Ureter (tissue), 1 donor: ENCODE results near the gene BOD1L1. TPM values are rescaled to one million over a fixed set of nuclear protein-coding genes. Genes with fewer than 3 reads are reported as not detected.

Experiments used
- DNase-seq: peaks from one replicate; pipeline ENCODE4 v3.0.0-alpha.2; 2020; ENCODE audit warnings: low spot score
- total RNA-seq: library from RNA; stranded (reverse); gene quantifications from one replicate; pipeline ENCODE4 v1.2.4, GENCODE V29; 2023
- donor health status: DM: yes; HTN: yes; CAD: no.

The BOD1L1 gene
- total RNA-seq, 1 donor from 2014 or later = 46.3 TPM

GRCh38 chr4:13558881-13559280 is 68.6 kb downstream of the BOD1L1 start:
- no peak for DNase-seq

- DNase-seq = no peak
Measured at GRCh38 chr4:13555325-13555724, 72.2 kb downstream of the BOD1L1 start.

GRCh38 chr4:13553081-13553480 is 74.4 kb downstream of the BOD1L1 start:
- no peak for DNase-seq

- DNase-seq = peak; percentile 74
Measured at GRCh38 chr4:13548984-13549546, 78.5 kb downstream of the BOD1L1 start.

- DNase-seq = no peak
Measured at GRCh38 chr4:13548059-13548983, 79.2 kb downstream of the BOD1L1 start.

- DNase-seq = no peak
Measured at GRCh38 chr4:13547485-13548041, 80.0 kb downstream of the BOD1L1 start.

- no peak for DNase-seq
Measured at GRCh38 chr4:13546941-13547484, 80.5 kb downstream of the BOD1L1 start.

GRCh38 chr4:13546142-13546940 is 81.2 kb downstream of the BOD1L1 start:
- no peak for DNase-seq

- no peak for DNase-seq
Measured at GRCh38 chr4:13545394-13545808, 82.1 kb downstream of the BOD1L1 start.

- no peak for DNase-seq
Measured at GRCh38 chr4:13544606-13545393, 82.7 kb downstream of the BOD1L1 start.

- DNase-seq = no peak
Measured at GRCh38 chr4:13543839-13544605, 83.5 kb downstream of the BOD1L1 start, which contains the start of gene NKX3-2. Gene NKX3-2, minus strand, starts transcription at chr4:13544508. Its CDS starts 94 bp downstream, at chr4:13544414.

GRCh38 chr4:13543032-13543838 is 84.3 kb downstream of the BOD1L1 start:
- no peak for DNase-seq

- DNase-seq = no peak
Measured at GRCh38 chr4:13542577-13543031, 84.9 kb downstream of the BOD1L1 start.

GRCh38 chr4:13541720-13542576 is 85.6 kb downstream of the BOD1L1 start:
- DNase-seq = no peak

- DNase-seq = no peak
Measured at GRCh38 chr4:13541176-13541604, 86.3 kb downstream of the BOD1L1 start.

- DNase-seq = no peak
Measured at GRCh38 chr4:13540446-13541175, 86.9 kb downstream of the BOD1L1 start.
